AG04449 (cell line): Measurements from ENCODE around the gene FLT4.

Experiments
- CTCF ChIA-PET: fragments of 350-600 bp; formaldehyde crosslinking; extraction: SDS; loops from one replicate; lab custom pipeline; 2021; ENCODE audit warnings: antibody characterized with exemption; lab: Yijun Ruan, JAX
- POLR2A ChIA-PET: fragments of 400-600, 350-600 bp; formaldehyde crosslinking; extraction: SDS; loops from one replicate; lab custom pipeline; 2020; ENCODE audit warnings: antibody characterized with exemption, inconsistent platforms; lab: Yijun Ruan, JAX
- DNase-seq: peaks from one replicate; pipeline ENCODE4 v3.0.0-alpha.2; 2010; ENCODE audit warnings: low read depth, low spot score
- H3K4me3 ChIP-seq: 2 replicates; pipeline ENCODE4 v1.5.1; 2011; ENCODE audit warnings: low read depth, mild to moderate bottlenecking, control low read depth, low read length
- CTCF ChIP-seq: IDR thresholded peaks from one replicate; pipeline ENCODE4 v1.5.1; 2011; ENCODE audit warnings: mild to moderate bottlenecking, moderate library complexity, low read length, control low read depth, inconsistent platforms; ENCODE audit not compliant: insufficient read depth; ENCODE audit errors: missing control alignments

FLT4 gene

GRCh38 chr5:180575571-180575970 is 73.8 kb downstream of the FLT4 start:
- ChIA-PET POLR2A (no interaction called here), CTCF (interaction anchor here (0.9 to 1.1 kb wide), 2 partner anchors 30 to 32 kb away, joined by 3 read pairs; no protein-coding TSS in a partner anchor)
- no peak for DNase-seq
- no peak overlapping the region for H3K4me3 ChIP-seq
- no peak for TF ChIP-seq CTCF

- H3K4me3 ChIP-seq = no peak overlapping the region
- DNase-seq = no peak
- TF ChIP-seq CTCF = no peak
- ChIA-PET CTCF (no interaction called here), POLR2A (no interaction called here)
Observed at GRCh38 chr5:180568914-180569313, 80.5 kb downstream of the FLT4 start.

GRCh38 chr5:180563994-180564393 is 85.4 kb downstream of the FLT4 start:
- DNase-seq = no peak
- ChIA-PET CTCF (no interaction called here), POLR2A (no interaction called here)
- H3K4me3 ChIP-seq = no peak overlapping the region
- no peak for TF ChIP-seq CTCF

- H3K4me3 ChIP-seq = no peak overlapping the region
- POLR2A ChIA-PET = no interaction called here
- no peak for DNase-seq
- CTCF ChIA-PET = no interaction called here
- no peak for TF ChIP-seq CTCF
Observed at GRCh38 chr5:180558232-180558631, 91.2 kb downstream of the FLT4 start.

GRCh38 chr5:180557217-180557809 is 92.1 kb downstream of the FLT4 start:
- POLR2A ChIA-PET = no interaction called here
- CTCF ChIA-PET = interaction anchor here (0.6 kb wide), 1 partner anchor 37 kb away, joined by 3 read pairs; no protein-coding TSS in a partner anchor
- TF ChIP-seq CTCF = no peak

GRCh38 chr5:180555168-180555921 is 94.1 kb downstream of the FLT4 start:
- H3K4me3 ChIP-seq = no peak overlapping the region
- ChIA-PET CTCF (interaction anchor here (2.1 kb wide), 1 partner anchor 84 kb away, joined by 4 read pairs; no protein-coding TSS in a partner anchor), POLR2A (no interaction called here)
- TF ChIP-seq CTCF = no peak
- DNase-seq = no peak

More at GRCh38 chr5:180557217-180557809, 92.1 kb downstream of the FLT4 start:
- DNase-seq = no peak
- H3K4me3 ChIP-seq = no peak overlapping the region
